Measurements from ENCODE around the gene WSCD2. TPM values are rescaled to one million over a fixed set of nuclear protein-coding genes. Genes with fewer than 3 reads are reported as not detected.

Gene WSCD2
- polyA plus RNA-seq, 3 donors: not detected

DNA sequence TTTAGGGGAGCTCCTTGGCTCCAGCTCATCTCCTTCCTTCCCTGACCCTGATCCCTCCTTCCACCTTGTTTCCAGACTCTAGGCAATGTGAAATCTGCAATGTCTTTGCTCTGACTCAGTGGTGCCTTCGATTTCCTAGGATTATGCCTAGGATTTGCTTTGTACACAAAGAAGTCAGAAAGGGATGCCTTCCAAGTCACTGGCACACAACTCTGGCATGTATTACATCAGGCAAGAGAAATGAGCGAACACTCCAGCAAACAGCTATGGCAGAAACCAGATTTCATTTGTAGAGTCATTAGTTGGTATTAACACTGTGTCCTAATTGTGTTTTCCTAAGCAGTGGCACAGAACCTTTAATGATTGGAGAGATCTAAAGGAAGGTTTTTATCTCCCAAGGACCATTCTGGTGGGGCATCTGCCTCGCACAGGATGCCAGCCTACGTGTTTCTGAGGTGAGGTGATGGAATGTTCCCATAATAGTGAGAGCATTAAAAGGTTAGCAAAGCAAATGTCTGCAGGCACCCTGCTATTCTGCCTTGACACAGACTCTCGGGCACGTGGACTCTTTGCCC is 84.9 kb downstream of the WSCD2 start:
- Mint-ChIP-seq H3K27me3 (ENCODE audit: low read depth in 3 of 3) (peaks cover 5 to 8% (median 6%) of the 10 kb centered on the region in 3 donors), H3K4me3 (no peak overlapping the region), H3K36me3 (no peaks in the 10 kb centered on the region), H3K4me1 (no peaks in the 10 kb centered on the region), H3K27ac (no peak overlapping the region), H3K9me3 (no peaks in the 10 kb centered on the region)
- H3K27ac ChIP-seq (ENCODE audit: low read depth in 1 of 2, low read length in 2 of 2): no peak overlapping the region
- no peak for DNase-seq
- no peak overlapping the region for H3K9ac ChIP-seq (ENCODE audit: insufficient read depth, low read length, poor library complexity, severe bottlenecking)
- TF ChIP-seq, protein P1, sequence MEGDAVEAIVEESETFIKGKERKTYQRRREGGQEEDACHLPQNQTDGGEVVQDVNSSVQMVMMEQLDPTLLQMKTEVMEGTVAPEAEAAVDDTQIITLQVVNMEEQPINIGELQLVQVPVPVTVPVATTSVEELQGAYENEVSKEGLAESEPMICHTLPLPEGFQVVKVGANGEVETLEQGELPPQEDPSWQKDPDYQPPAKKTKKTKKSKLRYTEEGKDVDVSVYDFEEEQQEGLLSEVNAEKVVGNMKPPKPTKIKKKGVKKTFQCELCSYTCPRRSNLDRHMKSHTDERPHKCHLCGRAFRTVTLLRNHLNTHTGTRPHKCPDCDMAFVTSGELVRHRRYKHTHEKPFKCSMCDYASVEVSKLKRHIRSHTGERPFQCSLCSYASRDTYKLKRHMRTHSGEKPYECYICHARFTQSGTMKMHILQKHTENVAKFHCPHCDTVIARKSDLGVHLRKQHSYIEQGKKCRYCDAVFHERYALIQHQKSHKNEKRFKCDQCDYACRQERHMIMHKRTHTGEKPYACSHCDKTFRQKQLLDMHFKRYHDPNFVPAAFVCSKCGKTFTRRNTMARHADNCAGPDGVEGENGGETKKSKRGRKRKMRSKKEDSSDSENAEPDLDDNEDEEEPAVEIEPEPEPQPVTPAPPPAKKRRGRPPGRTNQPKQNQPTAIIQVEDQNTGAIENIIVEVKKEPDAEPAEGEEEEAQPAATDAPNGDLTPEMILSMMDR (IDR thresholded peaks at IDR 0.05): no peak
- H3K27me3 ChIP-seq (ENCODE audit: control insufficient read depth in 2 of 2, insufficient read depth in 2 of 2, low read length in 2 of 2): no peaks in the 10 kb centered on the region
- no peak overlapping the region for H3K4me2 ChIP-seq (replicated peaks; ENCODE audit: extremely low read depth, low read length, poor library complexity, severe bottlenecking)
- no peaks in the 10 kb centered on the region for H3K36me3 ChIP-seq (replicated peaks in 1 of 2; ENCODE audit: control insufficient read depth in 1 of 2, insufficient read depth in 2 of 2, low read length in 2 of 2)
- H3K4me3 ChIP-seq (replicated peaks in 1 of 3; ENCODE audit: low read depth in 2 of 3, low read length in 3 of 3): no peak overlapping the region
- H3K4me1 ChIP-seq (ENCODE audit: control insufficient read depth in 1 of 2, insufficient read depth in 2 of 2, low read length in 2 of 2): no peaks in the 10 kb centered on the region
- H3K79me2 ChIP-seq (ENCODE audit: insufficient read depth, low read length): no peaks in the 10 kb centered on the region
- WGBS (ENCODE audit: insufficient coverage): 59% methylated on average over 4 of the region's 6 CpGs
- no peak overlapping the region for H2AFZ ChIP-seq (ENCODE audit: insufficient read depth, low read depth, low read length, poor library complexity, severe bottlenecking)
- H4K20me1 ChIP-seq (ENCODE audit: insufficient read depth, low read length): no peaks in the 10 kb centered on the region
- no peaks in the 10 kb centered on the region for H3K9me3 ChIP-seq (replicated peaks in 1 of 2; ENCODE audit: control insufficient read depth in 1 of 2, insufficient read depth in 1 of 2, low read length in 2 of 2)
- intact Hi-C loops (cut with micrococcal nuclease): no loop called here

- H3K27me3 ChIP-seq (ENCODE audit: control insufficient read depth in 2 of 2, insufficient read depth in 2 of 2, low read length in 2 of 2): no peaks in the 10 kb centered on the region
- H4K20me1 ChIP-seq (ENCODE audit: insufficient read depth, low read length): no peaks in the 10 kb centered on the region
- H3K79me2 ChIP-seq (ENCODE audit: insufficient read depth, low read length): no peaks in the 10 kb centered on the region
- Mint-ChIP-seq H3K27me3 (ENCODE audit: low read depth in 3 of 3) (peaks cover 5 to 10% (median 8%) of the 10 kb centered on the region in 3 donors), H3K4me1 (no peaks in the 10 kb centered on the region), H3K4me3 (no peak overlapping the region), H3K27ac (no peak overlapping the region), H3K36me3 (no peaks in the 10 kb centered on the region), H3K9me3 (no peaks in the 10 kb centered on the region)
- H3K9me3 ChIP-seq (replicated peaks in 1 of 2; ENCODE audit: control insufficient read depth in 1 of 2, insufficient read depth in 1 of 2, low read length in 2 of 2): no peaks in the 10 kb centered on the region
- DNase-seq: no peak
- no peaks in the 10 kb centered on the region for H3K36me3 ChIP-seq (replicated peaks in 1 of 2; ENCODE audit: control insufficient read depth in 1 of 2, insufficient read depth in 2 of 2, low read length in 2 of 2)
- 44% methylated on average over 4 of the region's 4 CpGs for WGBS (ENCODE audit: insufficient coverage)
- H2AFZ ChIP-seq (ENCODE audit: insufficient read depth, low read depth, low read length, poor library complexity, severe bottlenecking): no peak overlapping the region
- no peak overlapping the region for H3K4me2 ChIP-seq (replicated peaks; ENCODE audit: extremely low read depth, low read length, poor library complexity, severe bottlenecking)
- no peak overlapping the region for H3K27ac ChIP-seq (ENCODE audit: low read depth in 1 of 2, low read length in 2 of 2)
- intact Hi-C loops (cut with micrococcal nuclease): no loop called here
- TF ChIP-seq, protein P1 (IDR thresholded peaks at IDR 0.05): no peak
- H3K4me1 ChIP-seq (ENCODE audit: control insufficient read depth in 1 of 2, insufficient read depth in 2 of 2, low read length in 2 of 2): no peaks in the 10 kb centered on the region
- no peak overlapping the region for H3K4me3 ChIP-seq (replicated peaks in 1 of 3; ENCODE audit: low read depth in 2 of 3, low read length in 3 of 3)
- no peak overlapping the region for H3K9ac ChIP-seq (ENCODE audit: insufficient read depth, low read length, poor library complexity, severe bottlenecking)
Measured at GRCh38 chr12:108214486-108214885, 85.4 kb downstream of the WSCD2 start.
